Right lobe of liver (tissue), 6 donors: Measurements from ENCODE around the gene ATP6V0D1. TPM values are rescaled to one million over a fixed set of nuclear protein-coding genes. Genes with fewer than 3 reads are reported as not detected.
A peak's percentile ranks its signal among the peaks of the same experiment; 100 is the strongest.

Source experiments
- ATAC-seq, 4 donors: fragments of 200-7000 bp; cut with Tn5 transposase; one replicate each; pipeline ENCODE4 v1.9.1; 2020; ENCODE audit warnings: mild to moderate bottlenecking in 4 of 4, moderate library complexity in 4 of 4
- DNase-seq, 3 donors: peaks; one replicate each; pipeline ENCODE4 v3.0.0-alpha.2; 2020
- H3K27ac ChIP-seq, 3 donors: fragments of 200-600 bp; one replicate each; pipeline ENCODE4 v1.8.0; 2022
- H3K27me3 ChIP-seq, 2 donors: fragments of 200-600 bp; one replicate each; pipeline ENCODE4 v1.8.0; 2022
- H3K36me3 ChIP-seq, 4 donors: fragments of 200-600 bp; sonication (generic) in 1 of 4; one replicate each; pipeline versions ENCODE4 v1.5.1 to v1.8.0; 2017 to 2022; ENCODE audit warnings: control low read depth in 1 of 4
- H3K4me1 ChIP-seq, 4 donors: fragments of 200-600 bp; sonication (generic) in 1 of 4; one replicate each; pipeline versions ENCODE4 v1.5.1 to v1.8.0; 2017 to 2022; ENCODE audit warnings: control low read depth in 1 of 4
- H3K4me3 ChIP-seq, 3 donors: fragments of 200-600 bp; one replicate each; pipeline ENCODE4 v1.8.0; 2022
- H3K9me3 ChIP-seq, 4 donors: fragments of 200-600 bp; sonication (generic) in 1 of 4; one replicate each; pipeline versions ENCODE4 v1.5.1 to v1.8.0; 2017 to 2022; ENCODE audit warnings: control low read depth in 1 of 4
- CTCF ChIP-seq, 4 donors: fragments of 200-600 bp in 3 of 4; fragments of 450-650 bp in 1 of 4; IDR thresholded peaks; one replicate each; pipeline versions ENCODE4 v1.5.1 to v1.8.0; 2016 to 2022; ENCODE audit warnings: antibody characterized with exemption in 4 of 4, mild to moderate bottlenecking in 2 of 4
- POLR2A ChIP-seq: fragments of 450-650 bp; IDR thresholded peaks from one replicate; pipeline ENCODE4 v1.6.1; 2017; ENCODE audit warnings: antibody characterized with exemption, mild to moderate bottlenecking
- WGBS: methylation state at CpG from one replicate; pipeline ENCODE4 v1.1.6; 2018; ENCODE audit warnings: low coverage, low lambda C conversion rate; ENCODE audit not compliant: insufficient coverage; ENCODE audit errors: missing lambda C conversion rate; 5-methylcytosine and 5-hydroxymethylcytosine counted together
- intact Hi-C, 2 donors: fragments of 100-400 bp; cut with DNase I; formaldehyde crosslinking; loops; one replicate each; pipeline versions ENCODE4 v1.11.2 to v1.14.1; 2022
- small RNA-seq, 2 experiments: library from RNA; depleted of rRNA; stranded (forward); fragments of <200 nt; gene quantifications; one replicate each; pipeline ENCODE3, GENCODE V24; 2016
- total RNA-seq, 6 experiments: library from RNA; depleted of rRNA in 2 of 6; stranded (reverse); fragments of >200 nt in 2 of 6; fragmentation: NEBNext Ultra II Directional in 3 of 6; extraction: Animal tissue kit (Norgen Biotek cat#: 25700) in 3 of 6; gene quantifications; one replicate each; pipeline versions ENCODE4 v1.1.0 to v1.2.4, GENCODE V29; 2016 to 2023
- donor health status: DM: no; HTN: yes; CAD: no.
- donor health status: DM: no; HTN: no; CAD: no.
- donor health status: DM: no; HTN: no; CAD: no.
- donor health status: DM: no; HTN: yes; CAD: no.
- donor health status: DM: no; HTN: yes; CAD: no.

The ATP6V0D1 gene
- total RNA-seq, 6 experiments from 2014 or later = 33.6 to 84.6 (median 47.0) TPM

DNA sequence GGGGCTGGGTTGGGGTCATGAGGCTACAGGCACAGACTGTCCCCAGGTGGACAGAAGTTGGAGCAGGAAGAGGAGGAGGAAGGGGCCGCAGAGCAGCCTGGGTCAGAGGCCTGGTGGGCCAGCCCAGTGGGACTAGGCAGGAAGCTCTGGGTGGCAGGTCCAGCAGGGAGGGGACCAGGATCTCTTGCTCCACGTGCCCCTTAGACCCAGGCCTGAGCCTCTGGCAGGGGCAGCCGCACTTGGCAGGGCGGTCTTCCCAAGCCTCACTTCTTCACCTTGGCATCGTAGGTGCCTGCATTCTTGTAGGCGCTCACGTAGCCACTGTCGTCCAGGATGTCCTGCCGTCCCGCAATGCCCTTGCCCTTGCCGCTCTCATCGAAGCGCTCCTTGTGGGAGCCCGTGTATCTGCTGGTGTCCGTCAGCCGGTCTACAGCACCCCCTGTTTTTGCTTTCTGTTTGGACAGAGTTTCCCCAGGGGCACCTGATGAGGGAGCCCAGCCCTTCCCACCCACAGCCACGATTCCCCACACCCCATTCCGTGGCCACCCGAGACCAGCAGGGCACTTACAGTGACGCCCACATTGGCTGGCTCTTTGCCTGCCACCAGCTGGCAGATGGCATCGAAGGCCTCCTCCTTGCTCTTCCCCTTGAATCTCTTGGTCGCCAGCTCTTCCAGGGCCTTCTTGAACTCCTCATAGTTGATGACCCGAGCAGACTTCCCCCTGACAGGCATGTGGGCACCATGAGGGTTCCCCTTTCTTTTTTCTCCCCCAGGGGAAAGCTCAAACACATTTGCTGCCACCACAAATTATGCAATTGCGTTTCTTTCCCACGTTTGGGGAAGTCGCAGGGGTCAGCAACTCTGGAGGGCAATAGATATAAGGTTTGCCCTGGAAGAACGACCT, 90.8 kb downstream of the ATP6V0D1 start:
- no peaks in the 10 kb centered on the region for H3K9me3 ChIP-seq
- H3K36me3 ChIP-seq = no peaks in the 10 kb centered on the region
- peaks cover 0 to 5% (median 0%) of the 10 kb centered on the region in 4 donors for H3K4me1 ChIP-seq
- WGBS = 61% methylated on average over 10 of the region's 27 CpGs
- ATAC-seq (peak in 3 of 4 donors; percentile 2 to 44 (median 39)), DNase-seq (no peak)
- TF ChIP-seq POLR2A = no peak
- no peak for TF ChIP-seq CTCF (IDR thresholded peaks at IDR 0.05)
- no peak overlapping the region for H3K4me3 ChIP-seq
- intact Hi-C loops = loop anchor here in 1 of 2 donors (10.0 kb wide), 1 partner anchor 135 kb away; no protein-coding TSS in a partner anchor
- no peak overlapping the region for H3K27ac ChIP-seq
- H3K27me3 ChIP-seq = no peaks in the 10 kb centered on the region

DNA sequence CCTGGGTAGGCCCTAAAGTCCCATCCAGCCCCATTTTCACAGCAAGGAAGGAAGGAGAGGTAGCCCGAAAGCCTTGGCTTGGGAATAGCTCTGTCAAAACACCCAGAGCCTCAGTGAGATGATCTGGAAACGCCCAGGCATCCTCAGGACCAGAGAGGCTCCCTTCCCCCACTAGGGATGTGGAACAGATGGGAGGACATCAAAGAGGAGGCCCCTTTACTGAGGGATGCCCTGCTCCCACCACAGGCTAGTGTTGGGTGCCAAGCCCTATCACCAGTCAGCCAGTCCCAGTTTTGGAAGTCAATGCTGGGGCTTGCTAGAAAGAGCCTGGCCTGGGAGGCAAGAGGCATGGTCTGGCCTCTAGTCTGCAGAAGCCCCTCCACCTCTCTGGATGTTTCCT, 92.4 kb downstream of the ATP6V0D1 start:
- TF ChIP-seq CTCF (IDR thresholded peaks at IDR 0.05) = no peak
- TF ChIP-seq POLR2A = no peak
- intact Hi-C loops = no loop called here
- no peak for DNase-seq

GRCh38 chr16:67388191-67388590, 92.8 kb downstream of the ATP6V0D1 start:
- no peak for TF ChIP-seq CTCF (IDR thresholded peaks at IDR 0.05)
- TF ChIP-seq POLR2A = no peak
- WGBS = 89% methylated on average over 7 of the region's 8 CpGs
- H3K4me3 ChIP-seq = no peak overlapping the region
- H3K9me3 ChIP-seq = no peaks in the 10 kb centered on the region
- no peaks in the 10 kb centered on the region for H3K36me3 ChIP-seq
- intact Hi-C loops = no loop called here
- ATAC-seq (no peak), DNase-seq (no peak)
- no peaks in the 10 kb centered on the region for H3K27me3 ChIP-seq
- H3K27ac ChIP-seq = no peak overlapping the region
- peaks cover 0 to under 1% (median 0%) of the 10 kb centered on the region in 4 donors for H3K4me1 ChIP-seq

More for the DNA sequence above, 92.4 kb downstream of the ATP6V0D1 start:
- Histone ChIP-seq H3K27ac (no peak overlapping the region), H3K9me3 (no peaks in the 10 kb centered on the region), H3K4me3 (no peak overlapping the region), H3K36me3 (no peaks in the 10 kb centered on the region), H3K27me3 (no peaks in the 10 kb centered on the region), H3K4me1 (peaks cover 0 to 4% (median 0%) of the 10 kb centered on the region in 4 donors)
- WGBS = no CpG with 5 or more reads among the region's 2 CpGs
- ATAC-seq = no peak

Small RNA genes within 50 kb of the gene (small RNA-seq; reads per million reads assigned to genes)
- 0 reads per million in 2 experiments for gene RNU1-123P

Other genes starting within 250 kb of the ATP6V0D1 start
- 1 to 10 TPM; 2.3 to 9.6 (median 3.5) TPM for gene FHOD1, start 233.7 kb downstream of the ATP6V0D1 start, total RNA-seq
- under 1 TPM; 0.06 to 0.53 (median 0.15) TPM for gene SLC9A5, start 232.2 kb downstream of the ATP6V0D1 start, total RNA-seq
- under 1 TPM; 0.09 to 0.53 (median 0.20) TPM for gene PLEKHG4, start 201.6 kb downstream of the ATP6V0D1 start, total RNA-seq
- not detected for gene KCTD19, start 154.4 kb downstream of the ATP6V0D1 start, total RNA-seq
- not detected for gene LRRC36, start 154.3 kb downstream of the ATP6V0D1 start, total RNA-seq
- under 1 TPM in 5 of 6 experiments, not detected in 1; 0.24 to 0.65 (median 0.37) TPM for gene TPPP3, start 87.7 kb downstream of the ATP6V0D1 start, total RNA-seq
- gene ZDHHC1, start 64.7 kb downstream of the ATP6V0D1 start, total RNA-seq = 1 to 10 TPM; 1.2 to 4.0 (median 1.8) TPM
- 1 to 10 TPM; 1.3 to 2.7 (median 2.1) TPM for gene HSD11B2, start 50.0 kb downstream of the ATP6V0D1 start, total RNA-seq
- gene AGRP, start 2.4 kb upstream of the ATP6V0D1 start, total RNA-seq = not detected
- 10 to 100 TPM; 19.9 to 35.0 (median 26.8) TPM for gene RIPOR1, start 47.7 kb upstream of the ATP6V0D1 start, total RNA-seq
- gene CTCF, start 81.4 kb upstream of the ATP6V0D1 start, total RNA-seq = 10 to 100 TPM; 14.3 to 18.5 (median 17.0) TPM
- 1 to 10 TPM in 3 of 6 experiments, under 1 TPM in 3; 0.39 to 3.4 (median 0.88) TPM for gene CARMIL2, start 164.0 kb upstream of the ATP6V0D1 start, total RNA-seq
- 1 to 10 TPM; 4.0 to 8.2 (median 5.9) TPM for gene ACD, start 179.1 kb upstream of the ATP6V0D1 start, total RNA-seq
- 1 to 10 TPM; 1.3 to 4.8 (median 2.6) TPM for gene PARD6A, start 179.8 kb upstream of the ATP6V0D1 start, total RNA-seq
- 1 to 10 TPM; 4.4 to 8.9 (median 7.3) TPM for gene ENKD1, start 185.6 kb upstream of the ATP6V0D1 start, total RNA-seq
- gene C16orf86, start 185.7 kb upstream of the ATP6V0D1 start, total RNA-seq = 1 to 10 TPM; 1.4 to 4.3 (median 2.5) TPM
- gene GFOD2, start 238.2 kb upstream of the ATP6V0D1 start, total RNA-seq = 10 to 100 TPM; 19.7 to 39.7 (median 24.6) TPM